Activated T-cell treated with anti-CD3 and anti-CD28 coated beads, Interleukin-2, amount 50 U/mL, for 4 hours (primary cell): ENCODE data around the gene MYO1B. TPM values are rescaled to one million over a fixed set of nuclear protein-coding genes. Genes with fewer than 3 reads are reported as not detected.

Source experiments
- ATAC-seq, 2 donors: fragments of 200-7000 bp; cut with Tn5 transposase; one replicate each; pipeline ENCODE4 v1.10.0; 2021
- DNase-seq: peaks from one replicate; pipeline ENCODE4 v3.0.0-alpha.2; 2020
- H3K27me3 Mint-ChIP-seq: one replicate; pipeline ENCODE4 v1.8.0; 2021; ENCODE audit warnings: low read depth, mixed read lengths
- H3K36me3 Mint-ChIP-seq: one replicate; pipeline ENCODE4 v1.8.0; 2022; ENCODE audit warnings: mixed read lengths; ENCODE audit not compliant: insufficient read depth
- H3K4me1 Mint-ChIP-seq: one replicate; pipeline ENCODE4 v1.8.0; 2021; ENCODE audit warnings: low read depth, mixed read lengths
- H3K4me3 Mint-ChIP-seq: one replicate; pipeline ENCODE4 v1.8.0; 2021; ENCODE audit warnings: mild to moderate bottlenecking, moderate library complexity, mixed read lengths
- H3K9me3 Mint-ChIP-seq: one replicate; pipeline ENCODE4 v1.8.0; 2021; ENCODE audit warnings: mixed read lengths
- total RNA-seq, 3 donors: library from RNA; stranded (reverse); gene quantifications; one replicate each; pipeline ENCODE4 v1.2.1, GENCODE V29; 2021

The MYO1B gene
- total RNA-seq, 3 donors from 2014 or later: 11.0 to 16.6 (median 11.4) TPM

DNA sequence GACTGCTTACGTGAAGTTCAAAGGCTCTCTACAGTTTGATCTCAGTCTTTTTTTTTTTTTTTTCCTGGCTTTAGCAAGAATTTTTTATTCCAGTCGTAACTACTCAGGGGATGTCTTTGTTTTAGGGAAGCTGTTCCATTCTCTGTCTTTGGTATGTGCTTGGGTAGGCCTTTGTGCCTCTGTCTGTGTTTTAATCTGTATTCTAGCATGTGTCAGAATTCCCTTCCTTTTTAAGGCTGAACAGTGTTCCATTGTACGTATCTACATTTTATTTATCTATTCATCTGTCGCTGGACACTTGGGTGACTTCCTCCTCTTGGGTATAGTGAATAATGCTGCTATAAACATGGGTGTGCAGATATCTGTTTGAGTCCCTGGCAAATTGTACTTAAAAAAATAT, 42.6 kb downstream of the MYO1B start:
- no peak overlapping the region for H3K4me3 Mint-ChIP-seq
- ATAC-seq: no peak
- H3K4me1 Mint-ChIP-seq: no peaks in the 10 kb centered on the region
- H3K27me3 Mint-ChIP-seq: no peaks in the 10 kb centered on the region
- no peaks in the 10 kb centered on the region for H3K36me3 Mint-ChIP-seq
- no peaks in the 10 kb centered on the region for H3K9me3 Mint-ChIP-seq
- DNase-seq: no peak

DNA sequence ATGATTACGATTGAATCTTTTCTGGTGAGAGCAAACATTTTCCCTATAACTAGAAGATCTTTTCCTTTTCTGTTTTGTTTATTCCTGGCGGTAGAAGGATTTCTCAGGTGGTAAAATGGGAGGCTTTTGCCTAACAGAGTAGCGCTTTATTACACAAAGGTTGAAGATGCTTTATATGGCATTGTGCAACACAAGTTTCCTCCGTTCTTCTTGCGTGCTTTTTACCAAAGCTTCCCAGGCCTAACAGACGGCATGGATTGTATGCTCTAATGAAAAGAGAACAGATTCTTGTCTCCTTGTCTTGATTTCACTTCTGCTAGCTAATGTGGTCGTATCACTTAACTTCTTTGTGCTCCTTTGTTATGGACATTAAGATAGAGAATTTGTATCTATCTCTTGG, 43.8 kb downstream of the MYO1B start:
- H3K27me3 Mint-ChIP-seq: no peaks in the 10 kb centered on the region
- H3K36me3 Mint-ChIP-seq: no peaks in the 10 kb centered on the region
- ATAC-seq (no peak), DNase-seq (no peak)
- H3K9me3 Mint-ChIP-seq: no peaks in the 10 kb centered on the region
- H3K4me1 Mint-ChIP-seq: no peaks in the 10 kb centered on the region
- H3K4me3 Mint-ChIP-seq: no peak overlapping the region

DNA sequence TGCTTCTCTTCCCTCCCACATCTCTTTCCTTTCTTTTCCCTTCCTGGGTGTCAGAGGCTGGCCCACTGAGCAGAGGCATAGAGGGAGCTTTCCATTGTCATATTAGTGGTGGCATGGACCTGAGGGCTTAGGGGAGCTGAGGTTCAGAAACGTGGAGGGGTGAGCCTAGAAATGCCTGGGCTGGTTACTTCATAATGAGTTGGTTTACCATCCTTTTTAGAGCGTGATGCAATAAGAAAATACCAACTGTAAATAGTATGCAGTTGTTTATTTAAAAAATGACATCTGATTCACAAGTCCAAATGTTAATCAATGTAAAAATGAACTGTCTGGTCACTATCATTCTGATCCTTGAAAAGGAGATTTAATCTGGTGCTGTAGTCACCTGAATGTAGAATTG, 46.3 kb downstream of the MYO1B start:
- no peak for ATAC-seq

DNA sequence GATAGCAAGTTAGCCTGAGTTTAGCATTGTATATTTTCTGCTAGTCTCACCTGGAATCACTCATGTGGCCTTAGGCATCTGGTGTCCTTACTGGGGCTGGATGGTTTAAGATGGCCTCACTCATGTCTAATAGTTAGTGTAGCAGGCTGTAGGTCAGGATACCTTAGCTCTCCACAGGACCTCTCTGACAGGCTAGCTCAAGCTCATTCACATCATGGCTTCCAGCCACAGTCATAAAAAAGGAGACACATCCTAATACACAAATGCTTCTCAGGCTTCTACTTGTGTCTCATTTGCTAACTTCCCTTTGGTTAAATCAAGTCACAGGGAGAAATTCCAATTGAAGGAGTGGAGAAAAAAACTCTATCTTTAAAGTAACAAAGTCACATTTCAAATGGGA, 47.7 kb downstream of the MYO1B start:
- Mint-ChIP-seq H3K4me1 (no peaks in the 10 kb centered on the region), H3K27me3 (no peaks in the 10 kb centered on the region), H3K9me3 (no peaks in the 10 kb centered on the region), H3K4me3 (no peak overlapping the region), H3K36me3 (no peaks in the 10 kb centered on the region)
- ATAC-seq (no peak), DNase-seq (no peak)

More for the DNA sequence above, 46.3 kb downstream of the MYO1B start:
- DNase-seq: no peak
- Mint-ChIP-seq H3K27me3 (no peaks in the 10 kb centered on the region), H3K4me1 (no peaks in the 10 kb centered on the region), H3K9me3 (no peaks in the 10 kb centered on the region), H3K36me3 (no peaks in the 10 kb centered on the region), H3K4me3 (no peak overlapping the region)

DNA sequence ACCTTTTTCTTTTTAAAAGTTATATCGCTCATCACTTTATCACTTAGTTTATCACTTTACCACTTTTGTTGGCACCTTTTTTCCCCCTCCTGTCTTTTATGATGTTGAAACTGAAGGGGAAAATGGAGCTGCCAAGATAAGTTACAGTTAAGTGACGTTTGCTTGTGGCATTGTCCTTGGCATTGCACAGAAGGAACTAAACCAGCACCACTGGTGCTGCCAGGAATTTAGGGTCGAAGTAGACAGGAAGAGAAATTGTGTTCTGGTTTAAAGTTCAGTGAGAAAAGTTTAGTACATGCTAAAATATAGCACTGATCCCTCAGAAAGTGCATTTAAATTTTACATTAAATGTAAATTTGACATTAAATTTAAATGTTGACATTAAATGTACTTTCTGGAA, 49.9 kb downstream of the MYO1B start:
- no peaks in the 10 kb centered on the region for H3K27me3 Mint-ChIP-seq
- no peaks in the 10 kb centered on the region for H3K36me3 Mint-ChIP-seq
- DNase-seq: no peak
- H3K4me3 Mint-ChIP-seq: no peak overlapping the region
- H3K9me3 Mint-ChIP-seq: no peaks in the 10 kb centered on the region
- no peak for ATAC-seq
- no peaks in the 10 kb centered on the region for H3K4me1 Mint-ChIP-seq

DNA sequence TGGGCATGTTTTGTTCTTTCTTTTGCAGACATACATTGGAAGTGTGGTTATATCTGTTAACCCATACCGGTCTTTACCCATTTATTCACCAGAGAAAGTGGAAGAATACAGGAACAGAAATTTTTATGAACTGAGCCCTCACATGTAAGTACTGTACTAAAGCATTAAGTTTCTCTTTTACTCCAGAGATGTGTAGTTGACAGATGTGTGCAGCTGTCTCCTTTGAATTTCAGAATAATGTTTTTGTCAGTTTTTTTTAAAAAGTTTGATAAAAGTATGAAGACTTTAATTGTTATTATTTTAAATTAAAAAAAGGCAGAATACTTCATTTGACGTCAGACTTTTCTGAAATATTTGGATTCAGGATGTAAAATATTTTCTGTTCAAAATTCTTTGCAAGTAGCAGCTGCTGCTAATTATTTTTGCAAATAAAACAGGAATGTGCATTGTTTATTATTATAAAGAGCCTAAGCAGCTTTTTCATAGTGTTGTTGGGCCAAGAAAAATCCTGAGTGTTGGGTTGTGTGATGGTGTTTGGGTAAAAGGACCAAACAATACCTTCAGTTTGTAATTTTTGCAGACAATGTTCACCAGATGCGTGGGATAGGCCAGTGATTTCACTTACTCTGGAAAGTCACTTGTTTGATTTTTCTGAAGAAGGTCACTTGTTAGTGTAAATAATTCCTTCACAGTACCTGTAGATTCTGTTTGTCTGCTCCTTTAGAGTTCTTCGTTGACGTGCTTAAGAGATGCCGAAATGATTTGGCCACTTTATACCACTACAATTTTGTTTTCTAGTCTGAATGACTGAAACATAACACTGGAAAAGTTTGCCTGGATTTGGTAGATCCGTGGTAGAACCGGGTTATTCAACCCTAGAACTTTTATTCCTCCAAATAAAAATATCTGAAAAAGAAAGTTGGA, 51.1 kb downstream of the MYO1B start:
- ATAC-seq: no peak
- H3K4me1 Mint-ChIP-seq: no peaks in the 10 kb centered on the region

DNA sequence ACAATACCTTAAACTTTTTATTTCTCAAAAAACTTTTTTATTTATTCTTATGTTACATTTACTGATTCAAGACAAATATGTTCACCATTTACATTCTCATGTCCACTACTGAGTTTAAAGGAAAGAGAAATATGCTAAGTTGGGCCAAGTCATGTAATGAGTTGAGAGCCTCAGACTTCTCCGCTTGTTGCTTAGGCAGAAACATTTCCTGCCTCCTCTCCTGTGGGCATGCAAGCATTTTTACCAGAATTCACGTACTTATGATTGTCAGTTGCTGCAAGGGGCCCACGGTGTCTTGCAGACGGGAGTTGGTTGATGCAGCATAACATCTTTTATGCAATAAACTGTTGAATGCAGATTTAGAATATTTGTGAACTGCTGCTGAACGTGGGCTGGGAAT, 51.8 kb downstream of the MYO1B start:
- H3K9me3 Mint-ChIP-seq: no peaks in the 10 kb centered on the region
- H3K4me3 Mint-ChIP-seq: no peak overlapping the region
- no peaks in the 10 kb centered on the region for H3K36me3 Mint-ChIP-seq
- H3K27me3 Mint-ChIP-seq: peaks cover 3% of the 10 kb centered on the region
- H3K4me1 Mint-ChIP-seq: no peaks in the 10 kb centered on the region
- ATAC-seq (no peak), DNase-seq (no peak)

More for the DNA sequence above, 51.1 kb downstream of the MYO1B start:
- no peaks in the 10 kb centered on the region for H3K9me3 Mint-ChIP-seq
- peaks cover 3% of the 10 kb centered on the region for H3K27me3 Mint-ChIP-seq
- DNase-seq: no peak
- H3K4me3 Mint-ChIP-seq: no peak overlapping the region
- H3K36me3 Mint-ChIP-seq: no peaks in the 10 kb centered on the region

DNA sequence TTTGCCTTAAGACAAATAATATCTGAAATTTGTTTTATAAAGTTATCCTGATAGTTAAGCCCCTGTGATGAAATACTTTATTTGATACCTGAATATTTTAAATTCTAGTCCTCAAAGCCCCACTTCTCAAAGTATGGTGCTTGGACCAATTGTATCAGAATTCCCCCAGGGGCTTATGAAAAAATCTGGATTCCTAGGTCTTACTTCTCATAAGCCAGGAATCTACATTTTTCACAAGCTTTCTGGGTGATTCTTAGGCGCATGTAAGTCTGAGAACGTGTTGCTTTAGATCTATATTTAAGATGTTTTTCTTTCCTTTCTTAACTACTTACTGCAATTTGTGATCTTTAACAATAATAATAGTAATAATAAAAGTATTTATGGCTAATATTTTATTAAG, 53.1 kb downstream of the MYO1B start:
- Mint-ChIP-seq H3K36me3 (no peaks in the 10 kb centered on the region), H3K27me3 (peaks cover 3% of the 10 kb centered on the region), H3K4me1 (no peaks in the 10 kb centered on the region), H3K9me3 (no peaks in the 10 kb centered on the region), H3K4me3 (no peak overlapping the region)
- ATAC-seq (no peak), DNase-seq (no peak)

DNA sequence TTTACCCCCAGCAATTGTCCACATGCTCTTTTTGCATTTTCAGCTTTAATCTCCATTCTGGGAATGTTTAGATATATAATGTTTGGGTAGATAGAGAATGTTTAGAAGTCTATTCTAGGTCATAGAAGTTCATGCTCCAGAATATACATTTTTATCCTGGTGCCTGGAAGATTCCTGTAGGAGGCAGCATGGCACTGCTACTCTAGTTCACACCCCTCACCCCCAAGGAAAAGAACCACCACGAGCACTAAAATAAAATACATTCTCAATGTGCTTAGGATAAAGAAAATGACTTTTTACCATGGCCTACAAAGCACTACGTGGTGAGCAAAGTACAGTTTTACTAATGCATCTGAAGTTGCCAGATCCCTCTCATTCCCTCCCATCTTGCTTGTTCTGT, 53.8 kb downstream of the MYO1B start:
- Mint-ChIP-seq H3K9me3 (no peaks in the 10 kb centered on the region), H3K27me3 (peaks cover 3% of the 10 kb centered on the region), H3K36me3 (no peaks in the 10 kb centered on the region), H3K4me1 (no peaks in the 10 kb centered on the region), H3K4me3 (no peak overlapping the region)
- no peak for DNase-seq
- no peak for ATAC-seq

DNA sequence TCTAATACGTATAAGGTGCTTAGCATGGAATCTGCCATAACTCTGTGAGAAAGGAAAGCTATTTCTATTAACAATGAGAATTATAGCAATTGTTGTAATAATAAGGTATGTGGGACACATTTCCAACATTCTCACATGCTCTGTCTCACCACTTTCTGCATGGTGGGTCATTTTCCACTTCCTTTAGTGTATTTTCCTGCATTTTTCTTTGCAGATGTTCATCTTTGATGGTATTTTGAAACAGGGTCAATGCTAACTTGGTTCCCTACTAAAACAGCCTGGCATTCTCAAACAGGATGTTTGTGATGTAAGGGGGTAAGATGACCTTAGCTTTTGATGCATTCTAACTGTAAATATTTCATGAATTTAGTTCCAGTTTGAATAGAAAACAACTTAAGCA, 54.7 kb downstream of the MYO1B start:
- no peaks in the 10 kb centered on the region for H3K9me3 Mint-ChIP-seq
- no peaks in the 10 kb centered on the region for H3K36me3 Mint-ChIP-seq
- no peak for ATAC-seq
- no peak overlapping the region for H3K4me3 Mint-ChIP-seq
- DNase-seq: no peak
- H3K4me1 Mint-ChIP-seq: no peaks in the 10 kb centered on the region
- peaks cover 3% of the 10 kb centered on the region for H3K27me3 Mint-ChIP-seq

DNA sequence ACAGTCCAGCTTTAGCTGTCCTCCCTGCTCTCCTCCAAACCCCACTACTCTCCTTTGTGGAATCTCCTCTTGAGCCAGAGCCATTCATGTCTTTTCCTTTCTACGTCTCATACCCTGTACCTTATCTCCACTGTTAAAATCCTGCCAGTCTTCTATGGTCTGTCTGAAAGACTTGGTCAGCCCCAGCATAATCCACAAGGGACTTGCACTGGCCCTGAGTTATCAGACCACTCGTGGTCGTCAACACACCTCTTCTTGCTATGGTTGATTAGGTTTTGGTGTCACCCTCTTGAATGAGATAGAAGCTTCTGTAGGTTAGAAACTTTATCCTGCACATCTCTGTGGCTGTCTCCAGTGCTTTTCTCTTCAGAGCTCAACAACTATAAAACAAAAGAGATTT, 56.8 kb downstream of the MYO1B start:
- Mint-ChIP-seq H3K9me3 (no peaks in the 10 kb centered on the region), H3K36me3 (no peaks in the 10 kb centered on the region), H3K27me3 (peaks cover 3% of the 10 kb centered on the region), H3K4me3 (no peak overlapping the region), H3K4me1 (no peaks in the 10 kb centered on the region)
- DNase-seq (no peak), ATAC-seq (no peak)

DNA sequence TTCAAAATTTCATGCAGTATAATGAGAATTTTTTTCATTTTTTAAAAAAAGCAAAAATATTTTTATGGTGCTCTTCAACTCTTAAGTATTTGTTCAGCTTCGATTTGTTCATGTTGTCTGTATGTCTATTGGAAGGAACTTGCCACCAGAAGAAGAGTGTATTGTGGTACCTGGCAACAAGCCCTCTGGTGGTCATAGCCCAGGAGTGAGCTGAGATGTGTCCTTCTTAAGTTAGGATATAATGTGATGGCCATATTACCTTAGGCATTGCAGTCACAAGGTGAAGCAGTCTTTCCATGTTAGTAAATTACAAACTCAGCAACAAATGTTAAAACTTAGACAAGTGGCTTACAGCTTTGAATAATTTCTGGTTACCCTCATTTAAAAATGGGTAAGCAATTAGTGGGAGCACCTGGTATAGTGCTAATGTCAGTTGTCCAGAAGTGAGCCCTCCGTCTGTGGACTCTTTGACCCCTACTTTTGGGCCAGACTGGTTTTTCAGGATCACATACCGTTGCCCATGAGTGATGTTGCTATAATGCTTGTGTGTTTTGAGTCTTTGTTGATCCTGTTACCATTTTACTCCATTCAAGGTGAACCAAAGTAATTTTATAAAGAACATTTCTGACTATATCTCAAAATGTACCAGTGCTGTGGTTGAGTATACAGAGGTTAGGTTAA, 57.4 kb downstream of the MYO1B start:
- ATAC-seq: no peak
- H3K9me3 Mint-ChIP-seq: no peaks in the 10 kb centered on the region
- H3K4me1 Mint-ChIP-seq: no peaks in the 10 kb centered on the region
- H3K4me3 Mint-ChIP-seq: no peak overlapping the region
- peaks cover 3% of the 10 kb centered on the region for H3K27me3 Mint-ChIP-seq
- no peaks in the 10 kb centered on the region for H3K36me3 Mint-ChIP-seq
- peak; percentile 7 for DNase-seq

DNA sequence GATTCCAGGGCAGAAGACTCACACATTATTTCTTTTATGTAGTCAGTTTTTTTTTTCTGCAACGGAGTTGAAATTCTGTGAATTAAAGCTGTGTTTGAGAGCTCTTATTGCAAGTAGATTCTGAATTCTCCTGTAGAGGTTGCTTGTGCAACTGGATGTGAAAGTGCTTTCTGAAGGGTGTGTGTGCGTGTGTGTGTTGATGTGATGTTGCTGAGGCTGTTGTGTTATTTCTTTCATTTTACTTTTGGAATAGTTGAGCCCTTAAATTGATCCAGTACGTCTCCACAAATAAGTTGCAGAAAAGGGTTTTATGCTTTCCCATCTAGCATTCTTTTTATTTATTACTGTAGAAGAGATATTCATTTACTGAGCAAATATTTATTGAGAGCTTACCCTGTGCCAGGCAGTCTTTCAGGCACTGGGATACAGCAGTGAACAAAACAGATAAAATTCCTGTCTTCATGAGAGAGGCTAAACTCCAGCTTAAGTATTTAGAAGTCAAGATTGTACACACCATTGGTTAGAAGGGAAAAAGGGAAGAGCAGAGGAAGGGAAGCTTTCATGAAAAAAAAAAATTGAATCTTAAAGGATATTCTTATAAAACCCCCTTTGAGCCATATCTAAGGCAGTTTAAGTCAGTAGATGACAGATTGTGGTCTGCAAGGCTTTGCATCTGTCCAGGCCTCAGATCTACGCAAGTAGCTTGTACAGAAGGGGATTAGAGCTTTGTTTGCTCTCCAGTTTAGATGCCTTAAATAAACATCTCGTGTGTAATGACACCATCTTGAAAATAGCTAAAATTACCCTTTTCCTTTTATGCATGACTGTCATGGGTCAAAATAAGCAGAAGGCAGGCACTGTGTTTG, 58.2 kb downstream of the MYO1B start:
- H3K9me3 Mint-ChIP-seq: no peaks in the 10 kb centered on the region
- ATAC-seq (no peak), DNase-seq (no peak)
- no peaks in the 10 kb centered on the region for H3K36me3 Mint-ChIP-seq
- H3K27me3 Mint-ChIP-seq: peaks cover 3% of the 10 kb centered on the region
- H3K4me1 Mint-ChIP-seq: no peaks in the 10 kb centered on the region
- H3K4me3 Mint-ChIP-seq: no peak overlapping the region
